Measurements from ENCODE around the gene DSPP. TPM values are rescaled to one million over a fixed set of nuclear protein-coding genes. Genes with fewer than 3 reads are reported as not detected.
A peak's percentile ranks its signal among the peaks of the same experiment; 100 is the strongest.

Gene DSPP
- total RNA-seq = not detected
- total RNA-seq (2013) = not detected

- Histone ChIP-seq H3K36me3 (ENCODE audit: control insufficient read depth, insufficient read depth, low read length) (no peaks in the 10 kb centered on the region), H3K4me3 (ENCODE audit: low read length) (no peak within 1 kb of the TSS), H3K9me3 (ENCODE audit: control insufficient read depth, insufficient read depth, low read length) (no peaks in the 10 kb centered on the region), H3K27ac (ENCODE audit: low read length) (no peak within 1 kb of the TSS), H3K4me1 (ENCODE audit: control insufficient read depth, insufficient read depth, low read length) (no peaks in the 10 kb centered on the region), H3K27me3 (ENCODE audit: control insufficient read depth, insufficient read depth, low read length) (peaks cover 2% of the 10 kb centered on the region)
- no peak for ATAC-seq
- no peak for TF ChIP-seq CTCF (IDR thresholded peaks at IDR 0.05)
- no peaks in the 10 kb centered on the region for H3K4me1 Mint-ChIP-seq
- 83% methylated on average over 1 of the region's 4 CpGs for WGBS (ENCODE audit: insufficient coverage)
- no peaks in the 10 kb centered on the region for H3K36me3 Mint-ChIP-seq
- DNase-seq = no peak
- no peaks in the 10 kb centered on the region for H3K9me3 Mint-ChIP-seq
- intact Hi-C loops (cut with micrococcal nuclease) = no loop called here
- H3K4me3 Mint-ChIP-seq = no peak within 1 kb of the TSS
- H3K27me3 Mint-ChIP-seq (ENCODE audit: low read depth in 2 of 2) = no peaks in the 10 kb centered on the region
- H3K27ac Mint-ChIP-seq = no peak within 1 kb of the TSS
Measured at GRCh38 chr4:87608229-87608628, at the start of gene DSPP. Gene DSPP (plus strand): TSS chr4:87608529. CDS start chr4:87610909, 2,380 bp downstream.

- intact Hi-C loops (cut with micrococcal nuclease) = loop anchor here (10.0 kb wide), 1 partner anchor 286 kb away; no protein-coding TSS in a partner anchor
- Mint-ChIP-seq H3K36me3 (no peaks in the 10 kb centered on the region), H3K9me3 (no peaks in the 10 kb centered on the region), H3K27ac (peak overlapping the region in 1 of 2 donors; percentile 53), H3K4me1 (peaks cover 9 to 13% of the 10 kb centered on the region in 2 donors), H3K27me3 (ENCODE audit: low read depth in 2 of 2) (no peaks in the 10 kb centered on the region), H3K4me3 (peak overlapping the region; percentile 31)
- TF ChIP-seq CTCF (IDR thresholded peaks at IDR 0.05) = no peak
- no peaks in the 10 kb centered on the region for H3K9me3 ChIP-seq (ENCODE audit: control insufficient read depth, insufficient read depth, low read length)
- WGBS (ENCODE audit: insufficient coverage) = 5% methylated on average over 7 of the region's 8 CpGs
- H3K27ac ChIP-seq (ENCODE audit: low read length) = no peak overlapping the region
- peak; percentile 84 to 98 (median 98) for ATAC-seq
- no peaks in the 10 kb centered on the region for H3K27me3 ChIP-seq (ENCODE audit: control insufficient read depth, insufficient read depth, low read length)
- no peaks in the 10 kb centered on the region for H3K36me3 ChIP-seq (ENCODE audit: control insufficient read depth, insufficient read depth, low read length)
- DNase-seq = peak in 1 of 2 donors; percentile 66
- H3K4me3 ChIP-seq (ENCODE audit: low read length) = no peak overlapping the region
- peaks cover 9% of the 10 kb centered on the region for H3K4me1 ChIP-seq (ENCODE audit: control insufficient read depth, insufficient read depth, low read length)
Measured at GRCh38 chr4:87559090-87559837, 49.1 kb upstream of the DSPP start.

GRCh38 chr4:87560802-87561201 lies 47.5 kb upstream of the DSPP start:
- no peaks in the 10 kb centered on the region for H3K27me3 ChIP-seq (ENCODE audit: control insufficient read depth, insufficient read depth, low read length)
- no peaks in the 10 kb centered on the region for H3K36me3 ChIP-seq (ENCODE audit: control insufficient read depth, insufficient read depth, low read length)
- no peak overlapping the region for H3K4me3 ChIP-seq (ENCODE audit: low read length)
- H3K4me1 Mint-ChIP-seq = peaks cover 9 to 13% of the 10 kb centered on the region in 2 donors
- H3K27ac ChIP-seq (ENCODE audit: low read length) = no peak overlapping the region
- no peaks in the 10 kb centered on the region for H3K9me3 ChIP-seq (ENCODE audit: control insufficient read depth, insufficient read depth, low read length)
- H3K4me1 ChIP-seq (ENCODE audit: control insufficient read depth, insufficient read depth, low read length) = peaks cover 9% of the 10 kb centered on the region
- no peaks in the 10 kb centered on the region for H3K9me3 Mint-ChIP-seq
- no peak for ATAC-seq
- no peak for DNase-seq
- no peaks in the 10 kb centered on the region for H3K36me3 Mint-ChIP-seq
- no peak overlapping the region for H3K27ac Mint-ChIP-seq
- peaks cover 0 to under 1% of the 10 kb centered on the region in 2 donors for H3K27me3 Mint-ChIP-seq (ENCODE audit: low read depth in 2 of 2)
- WGBS (ENCODE audit: insufficient coverage) = 100% methylated on average over 2 of the region's 2 CpGs
- intact Hi-C loops (cut with micrococcal nuclease) = no loop called here
- TF ChIP-seq CTCF (IDR thresholded peaks at IDR 0.05) = no peak
- H3K4me3 Mint-ChIP-seq = no peak overlapping the region
